Measurements from ENCODE around the gene GPR161. TPM values are rescaled to one million over a fixed set of nuclear protein-coding genes. Genes with fewer than 3 reads are reported as not detected.

The GPR161 gene
- total RNA-seq, 2 experiments from 2014 or later: not detected

GRCh38 chr1:168148916-168149315, 12.2 kb upstream of the GPR161 start:
- Histone ChIP-seq H3K4me1 (ENCODE audit: insufficient read depth, low read length) (peaks cover 6% of the 10 kb centered on the region), H3K36me3 (ENCODE audit: insufficient read depth, low read length) (no peaks in the 10 kb centered on the region), H3K4me3 (ENCODE audit: low read length) (no peak overlapping the region), H3K27ac (ENCODE audit: low read depth in 1 of 2, low read length in 2 of 2) (no peak overlapping the region), H3K27me3 (ENCODE audit: control insufficient read depth in 1 of 2, insufficient read depth in 2 of 2, low read length in 2 of 2) (no peaks in the 10 kb centered on the region), H3K9me3 (ENCODE audit: control insufficient read depth in 1 of 2, insufficient read depth in 1 of 2, low read length in 2 of 2) (no peaks in the 10 kb centered on the region)
- no peak for ATAC-seq (ENCODE audit: poor library complexity)
- Mint-ChIP-seq H3K27me3 (no peaks in the 10 kb centered on the region), H3K36me3 (ENCODE audit: low read depth) (no peaks in the 10 kb centered on the region), H3K4me3 (no peak overlapping the region), H3K27ac (no peak overlapping the region), H3K4me1 (ENCODE audit: low read depth) (peaks cover 14% of the 10 kb centered on the region), H3K9me3 (no peaks in the 10 kb centered on the region)
- TF ChIP-seq CTCF (IDR thresholded peaks at IDR 0.05): no peak
- intact Hi-C loops (cut with DNase I, micrococcal nuclease): loop anchor here in 1 of 2 experiments (5.0 kb wide), 1 partner anchor 67 kb away; no protein-coding TSS in a partner anchor
- ChIA-PET POLR2A (no interaction called here), CTCF (no interaction called here)
- peak in 2 of 14 experiments; percentile 12 to 22 for DNase-seq

GRCh38 chr1:168146626-168147025, 9.9 kb upstream of the GPR161 start:
- intact Hi-C loops (cut with DNase I, micrococcal nuclease): loop anchor here in 1 of 2 experiments (5.0 kb wide), 1 partner anchor 64 kb away; no protein-coding TSS in a partner anchor
- no peaks in the 10 kb centered on the region for H3K36me3 ChIP-seq (ENCODE audit: insufficient read depth, low read length)
- H3K27me3 ChIP-seq (ENCODE audit: control insufficient read depth in 1 of 2, insufficient read depth in 2 of 2, low read length in 2 of 2): no peaks in the 10 kb centered on the region
- Mint-ChIP-seq H3K4me3 (no peak overlapping the region), H3K36me3 (ENCODE audit: low read depth) (no peaks in the 10 kb centered on the region), H3K9me3 (no peaks in the 10 kb centered on the region), H3K27me3 (no peaks in the 10 kb centered on the region), H3K4me1 (ENCODE audit: low read depth) (peaks cover 14% of the 10 kb centered on the region), H3K27ac (no peak overlapping the region)
- no peaks in the 10 kb centered on the region for H3K9me3 ChIP-seq (ENCODE audit: control insufficient read depth in 1 of 2, insufficient read depth in 1 of 2, low read length in 2 of 2)
- ATAC-seq (ENCODE audit: poor library complexity) (no peak), DNase-seq (no peak)
- ChIA-PET CTCF (no interaction called here), POLR2A (no interaction called here)
- no peak for TF ChIP-seq CTCF (IDR thresholded peaks at IDR 0.05)
- no peak overlapping the region for H3K27ac ChIP-seq (ENCODE audit: low read depth in 1 of 2, low read length in 2 of 2)
- H3K4me3 ChIP-seq (ENCODE audit: low read length): no peak overlapping the region
- H3K4me1 ChIP-seq (ENCODE audit: insufficient read depth, low read length): peaks cover 6% of the 10 kb centered on the region

- TF ChIP-seq CTCF (IDR thresholded peaks at IDR 0.05): no peak
- H3K36me3 Mint-ChIP-seq (ENCODE audit: low read depth): no peaks in the 10 kb centered on the region
- DNase-seq: no peak
- no peaks in the 10 kb centered on the region for H3K27me3 ChIP-seq (ENCODE audit: control insufficient read depth in 1 of 2, insufficient read depth in 2 of 2, low read length in 2 of 2)
- H3K4me1 ChIP-seq (ENCODE audit: insufficient read depth, low read length): peaks cover 6% of the 10 kb centered on the region
- H3K4me1 Mint-ChIP-seq (ENCODE audit: low read depth): peaks cover 14% of the 10 kb centered on the region
- ChIA-PET POLR2A (no interaction called here), CTCF (no interaction called here)
- no peaks in the 10 kb centered on the region for H3K9me3 ChIP-seq (ENCODE audit: control insufficient read depth in 1 of 2, insufficient read depth in 1 of 2, low read length in 2 of 2)
- no peaks in the 10 kb centered on the region for H3K9me3 Mint-ChIP-seq
- H3K27ac Mint-ChIP-seq: no peak overlapping the region
- H3K27ac ChIP-seq (ENCODE audit: low read depth in 1 of 2, low read length in 2 of 2): no peak overlapping the region
- H3K36me3 ChIP-seq (ENCODE audit: insufficient read depth, low read length): no peaks in the 10 kb centered on the region
- ATAC-seq (ENCODE audit: poor library complexity): no peak
- H3K4me3 Mint-ChIP-seq: no peak overlapping the region
- H3K27me3 Mint-ChIP-seq: no peaks in the 10 kb centered on the region
- H3K4me3 ChIP-seq (ENCODE audit: low read length): no peak overlapping the region
- intact Hi-C loops (cut with DNase I, micrococcal nuclease): loop anchor here in 1 of 2 experiments (5.0 kb wide), 1 partner anchor 64 kb away; no protein-coding TSS in a partner anchor
These were observed 9.4 kb upstream of the GPR161 start for GRCh38 chr1:168146160-168146539.
